Measurements from ENCODE around the gene COL5A2. TPM values are rescaled to one million over a fixed set of nuclear protein-coding genes. Genes with fewer than 3 reads are reported as not detected.

Gene COL5A2
- total RNA-seq, 3 donors from 2014 or later = 4.5 to 58.5 (median 31.8) TPM

DNA sequence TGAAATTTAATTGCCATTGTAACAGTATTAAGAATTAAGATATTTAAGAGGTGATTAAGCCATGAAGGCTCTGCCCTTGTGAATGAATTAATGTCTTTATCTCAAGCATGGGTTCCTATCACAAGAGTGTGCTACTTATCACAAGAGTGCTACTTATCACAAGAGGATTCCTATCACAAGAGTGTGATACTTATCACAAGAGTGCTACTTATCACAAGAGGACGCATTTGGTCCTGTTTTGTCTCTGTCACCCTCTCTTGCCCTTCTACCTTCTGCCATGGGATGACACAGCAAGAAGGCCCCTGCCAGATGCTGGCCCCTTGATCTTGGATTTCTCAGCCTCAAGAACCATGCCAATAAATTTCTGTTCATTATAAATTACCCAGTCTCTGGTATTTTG is 13.2 kb upstream of the COL5A2 start:
- H3K36me3 ChIP-seq (ENCODE audit: low read depth) = no peaks in the 10 kb centered on the region
- intact Hi-C loops (cut with DNase I, micrococcal nuclease) = no loop called here

DNA sequence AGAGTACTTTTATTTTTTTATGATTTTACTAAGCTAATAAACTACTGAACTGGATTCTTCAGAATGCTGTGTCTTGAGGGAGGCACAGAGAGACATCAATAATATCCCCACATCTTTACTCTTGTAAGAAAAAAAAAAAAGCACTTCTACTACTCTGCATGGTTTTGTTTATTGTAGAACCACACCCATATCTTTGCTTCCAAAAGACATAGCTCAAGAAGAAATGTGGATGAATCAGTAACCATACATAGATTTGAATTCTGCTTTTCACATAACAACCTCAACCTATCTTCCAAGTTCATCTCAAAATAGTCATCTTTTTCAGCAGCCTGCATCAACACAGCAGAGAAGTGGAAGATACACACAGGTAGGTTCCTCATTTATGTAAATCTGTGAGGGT is 12.2 kb upstream of the COL5A2 start:
- Histone ChIP-seq H3K4me3 (no peak overlapping the region), H3K4me1 (ENCODE audit: low read depth) (no peaks in the 10 kb centered on the region), H3K36me3 (ENCODE audit: low read depth) (no peaks in the 10 kb centered on the region), H3K9me3 (no peaks in the 10 kb centered on the region)
- no peak for DNase-seq
- ATAC-seq = no peak
- TF ChIP-seq, protein P1, sequence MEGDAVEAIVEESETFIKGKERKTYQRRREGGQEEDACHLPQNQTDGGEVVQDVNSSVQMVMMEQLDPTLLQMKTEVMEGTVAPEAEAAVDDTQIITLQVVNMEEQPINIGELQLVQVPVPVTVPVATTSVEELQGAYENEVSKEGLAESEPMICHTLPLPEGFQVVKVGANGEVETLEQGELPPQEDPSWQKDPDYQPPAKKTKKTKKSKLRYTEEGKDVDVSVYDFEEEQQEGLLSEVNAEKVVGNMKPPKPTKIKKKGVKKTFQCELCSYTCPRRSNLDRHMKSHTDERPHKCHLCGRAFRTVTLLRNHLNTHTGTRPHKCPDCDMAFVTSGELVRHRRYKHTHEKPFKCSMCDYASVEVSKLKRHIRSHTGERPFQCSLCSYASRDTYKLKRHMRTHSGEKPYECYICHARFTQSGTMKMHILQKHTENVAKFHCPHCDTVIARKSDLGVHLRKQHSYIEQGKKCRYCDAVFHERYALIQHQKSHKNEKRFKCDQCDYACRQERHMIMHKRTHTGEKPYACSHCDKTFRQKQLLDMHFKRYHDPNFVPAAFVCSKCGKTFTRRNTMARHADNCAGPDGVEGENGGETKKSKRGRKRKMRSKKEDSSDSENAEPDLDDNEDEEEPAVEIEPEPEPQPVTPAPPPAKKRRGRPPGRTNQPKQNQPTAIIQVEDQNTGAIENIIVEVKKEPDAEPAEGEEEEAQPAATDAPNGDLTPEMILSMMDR (IDR thresholded peaks at IDR 0.05) = no peak
- intact Hi-C loops (cut with DNase I, micrococcal nuclease) = no loop called here

More for the DNA sequence above, 13.2 kb upstream of the COL5A2 start:
- TF ChIP-seq, protein P1 (IDR thresholded peaks at IDR 0.05) = no peak
- H3K9me3 ChIP-seq = no peaks in the 10 kb centered on the region
- no peak for ATAC-seq
- H3K4me3 ChIP-seq = no peak overlapping the region
- no peak for DNase-seq
- no peaks in the 10 kb centered on the region for H3K4me1 ChIP-seq (ENCODE audit: low read depth)

DNA sequence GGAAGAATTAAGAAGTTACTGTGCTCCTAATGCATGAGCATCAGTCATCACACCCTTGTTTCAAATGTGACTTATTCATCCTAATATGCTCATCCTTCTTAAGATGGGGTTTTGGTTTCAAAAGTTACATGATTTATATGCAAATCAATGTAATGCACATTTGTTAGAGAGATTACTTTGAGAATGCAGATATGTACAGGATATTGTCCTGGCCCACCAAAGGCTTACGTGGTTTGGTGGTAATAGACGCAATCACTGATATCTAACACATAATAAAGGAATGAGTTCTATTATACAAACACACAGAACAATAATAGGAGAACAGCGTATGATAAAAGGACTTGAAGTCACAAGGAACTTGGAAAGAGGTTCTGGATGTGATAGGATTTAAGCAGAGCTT is 11.1 kb upstream of the COL5A2 start:
- Histone ChIP-seq H3K9me3 (no peaks in the 10 kb centered on the region), H3K36me3 (ENCODE audit: low read depth) (no peaks in the 10 kb centered on the region), H3K4me3 (no peak overlapping the region), H3K4me1 (ENCODE audit: low read depth) (no peaks in the 10 kb centered on the region)
- intact Hi-C loops (cut with DNase I, micrococcal nuclease) = no loop called here
- TF ChIP-seq, protein P1 (IDR thresholded peaks at IDR 0.05) = no peak
- ATAC-seq = no peak
- DNase-seq = no peak

DNA sequence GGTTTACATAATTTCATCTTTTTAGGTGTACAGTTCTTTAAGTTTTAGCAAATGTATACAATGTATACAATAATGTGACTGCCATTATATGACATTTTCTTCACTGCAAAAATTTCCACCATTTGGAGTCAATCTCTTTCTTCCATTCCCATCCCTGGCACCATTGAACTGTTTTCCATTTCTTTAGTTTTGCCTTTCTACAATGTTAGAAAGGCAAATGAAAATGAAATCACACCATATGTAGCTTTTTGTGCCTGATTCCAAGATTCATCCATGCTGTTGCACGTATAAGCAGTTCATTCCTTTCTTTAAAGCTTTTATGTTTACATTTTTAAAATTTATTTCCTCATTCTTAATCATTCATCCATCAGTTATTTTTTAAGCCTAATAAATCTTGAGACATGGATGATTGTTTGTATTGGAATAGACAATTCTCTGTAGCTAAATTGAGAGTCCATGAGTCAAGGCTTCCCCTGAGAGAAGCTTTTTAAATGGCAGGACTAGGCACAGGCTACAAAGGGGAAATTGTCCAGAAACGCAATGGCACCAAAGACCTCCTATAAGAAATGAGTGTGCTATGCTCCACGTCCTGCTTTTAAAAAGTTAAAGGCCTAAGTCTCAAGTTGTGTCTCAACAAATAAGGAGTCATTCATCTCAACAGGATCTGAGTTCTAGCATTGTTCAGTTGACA is 8.7 kb upstream of the COL5A2 start:
- Histone ChIP-seq H3K4me3 (no peak overlapping the region), H3K9me3 (no peaks in the 10 kb centered on the region), H3K4me1 (ENCODE audit: low read depth) (no peaks in the 10 kb centered on the region), H3K36me3 (ENCODE audit: low read depth) (no peaks in the 10 kb centered on the region)
- TF ChIP-seq, protein P1 (IDR thresholded peaks at IDR 0.05) = no peak
- intact Hi-C loops (cut with DNase I, micrococcal nuclease) = no loop called here
- no peak for ATAC-seq
- no peak for DNase-seq

DNA sequence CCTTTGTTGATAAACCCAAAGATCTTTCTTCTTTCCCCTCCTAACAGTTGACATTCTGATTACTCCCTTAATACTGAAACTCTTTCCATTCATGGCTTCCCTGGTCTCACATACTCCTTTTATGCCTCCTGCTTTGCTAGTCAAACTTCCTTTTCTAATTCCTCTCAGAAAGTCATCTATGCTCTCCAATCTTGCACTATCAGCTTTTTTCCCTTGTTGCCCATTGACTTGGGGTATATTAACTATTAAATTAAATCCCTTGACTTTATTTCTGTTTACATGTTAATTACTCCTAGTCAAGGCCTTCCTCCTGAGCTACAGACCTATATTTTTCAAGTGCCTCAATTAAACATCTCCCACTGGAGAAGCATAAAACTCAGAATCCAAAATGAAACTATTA is 3.6 kb upstream of the COL5A2 start:
- H3K4me1 ChIP-seq (ENCODE audit: low read depth) = peaks cover 8% of the 10 kb centered on the region
- no peaks in the 10 kb centered on the region for H3K36me3 ChIP-seq (ENCODE audit: low read depth)
- TF ChIP-seq, protein P1 (IDR thresholded peaks at IDR 0.05) = no peak
- intact Hi-C loops (cut with DNase I, micrococcal nuclease) = no loop called here
- no peak for ATAC-seq
- no peak overlapping the region for H3K4me3 ChIP-seq
- no peaks in the 10 kb centered on the region for H3K9me3 ChIP-seq
- DNase-seq = no peak

DNA sequence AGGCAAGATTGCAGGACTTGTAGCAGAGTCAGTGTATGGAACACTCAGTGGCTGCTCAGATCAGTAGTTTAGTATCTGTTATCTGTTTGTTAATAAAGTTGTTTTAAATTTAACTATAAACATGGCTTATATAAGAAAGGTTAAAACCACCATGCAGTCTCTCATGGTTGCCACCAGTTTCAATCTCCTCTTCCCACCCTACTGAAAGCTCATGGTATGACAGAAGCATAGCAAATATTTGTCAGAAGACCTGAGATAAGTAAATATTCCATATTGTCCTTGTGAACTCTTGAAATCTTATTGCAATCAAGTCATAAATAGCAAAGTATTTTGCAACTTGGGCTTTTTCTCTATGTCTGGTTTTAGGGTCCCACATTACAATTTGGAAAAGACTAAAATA is 2.1 kb upstream of the COL5A2 start:
- Histone ChIP-seq H3K36me3 (ENCODE audit: low read depth) (no peaks in the 10 kb centered on the region), H3K9me3 (no peaks in the 10 kb centered on the region), H3K4me1 (ENCODE audit: low read depth) (peaks cover 8% of the 10 kb centered on the region), H3K4me3 (no peak overlapping the region)
- intact Hi-C loops (cut with DNase I, micrococcal nuclease) = no loop called here
- DNase-seq (no peak), ATAC-seq (no peak)
- TF ChIP-seq, protein P1 (IDR thresholded peaks at IDR 0.05) = no peak

Data from mucosa of descending colon (tissue), 3 donors.